H9 (cell line): ENCODE measurements around the gene TFG. TPM values are rescaled to one million over a fixed set of nuclear protein-coding genes. Genes with fewer than 3 reads are reported as not detected.

Source experiments
- DNase-seq: peaks from one replicate; pipeline ENCODE4 v3.0.0-alpha.2; 2017
- H2AFZ ChIP-seq: one replicate; pipeline ENCODE4 v1.6.1; 2013; ENCODE audit warnings: mild to moderate bottlenecking, low read length, control low read depth, moderate library complexity
- H2AK5ac ChIP-seq: 2 replicates; pipeline ENCODE4 v1.6.1; 2013; ENCODE audit warnings: low read length, control low read depth, mixed read lengths; ENCODE audit not compliant: insufficient read length
- H2BK120ac ChIP-seq: one replicate; pipeline ENCODE4 v1.6.1; 2013; ENCODE audit warnings: low read depth, mild to moderate bottlenecking, low read length, control low read depth, inconsistent platforms; ENCODE audit not compliant: poor library complexity, severe bottlenecking
- H2BK12ac ChIP-seq: 2 replicates; pipeline ENCODE4 v1.6.1; 2013; ENCODE audit warnings: low read length, control low read depth, mixed read lengths, low read depth; ENCODE audit not compliant: insufficient read length
- H2BK15ac ChIP-seq: 2 replicates; pipeline ENCODE4 v1.6.1; 2013; ENCODE audit warnings: low read depth, low read length, control low read depth
- H2BK20ac ChIP-seq: one replicate; pipeline ENCODE4 v1.6.1; 2013; ENCODE audit warnings: low read depth, mild to moderate bottlenecking, low read length, control low read depth, inconsistent platforms; ENCODE audit not compliant: poor library complexity, severe bottlenecking
- H2BK5ac ChIP-seq: 2 replicates; pipeline ENCODE4 v1.6.1; 2013; ENCODE audit warnings: low read length, control low read depth, mixed read lengths; ENCODE audit not compliant: insufficient read length
- H3K14ac ChIP-seq: 2 replicates; pipeline ENCODE4 v1.6.1; 2013; ENCODE audit warnings: low read length, control low read depth; ENCODE audit not compliant: insufficient read depth
- H3K18ac ChIP-seq: 2 replicates; pipeline ENCODE4 v1.6.1; 2013; ENCODE audit warnings: low read depth, mild to moderate bottlenecking, mixed read lengths, low read length, control low read depth; ENCODE audit not compliant: insufficient read length
- H3K23ac ChIP-seq: 2 replicates; pipeline ENCODE4 v1.6.1; 2013; ENCODE audit warnings: low read length, control low read depth, mixed read lengths, low read depth; ENCODE audit not compliant: insufficient read length
- H3K23me2 ChIP-seq: 2 replicates; pipeline ENCODE4 v1.6.1; 2013; ENCODE audit warnings: low read depth, mild to moderate bottlenecking, mixed read lengths, low read length, control low read depth; ENCODE audit not compliant: insufficient read length, poor library complexity, severe bottlenecking
- H3K27ac ChIP-seq: 2 replicates; pipeline ENCODE4 v1.5.1; 2013; ENCODE audit warnings: low read length, control low read depth, mixed read lengths, low read depth; ENCODE audit not compliant: insufficient read length
- H3K27me3 ChIP-seq: 2 replicates; pipeline ENCODE4 v1.6.1; 2013; ENCODE audit warnings: low read length, control low read depth, inconsistent platforms; ENCODE audit not compliant: insufficient read depth
- H3K4ac ChIP-seq: 2 replicates; pipeline ENCODE4 v1.6.1; 2013; ENCODE audit warnings: low read depth, mild to moderate bottlenecking, control low read depth, inconsistent platforms, low read length, moderate library complexity
- H3K4me1 ChIP-seq: 2 replicates; pipeline ENCODE4 v1.6.1; 2013; ENCODE audit warnings: low read length, control low read depth, inconsistent platforms; ENCODE audit not compliant: insufficient read depth
- H3K4me2 ChIP-seq: 2 replicates; pipeline ENCODE4 v1.6.1; 2013; ENCODE audit warnings: low read length, control low read depth, mixed read lengths; ENCODE audit not compliant: insufficient read length, insufficient read depth
- H3K56ac ChIP-seq: 2 replicates; pipeline ENCODE4 v1.6.1; 2013; ENCODE audit warnings: low read depth, mild to moderate bottlenecking, mixed read lengths, low read length, control low read depth; ENCODE audit not compliant: insufficient read length
- H3K79me1 ChIP-seq: 2 replicates; pipeline ENCODE4 v1.6.1; 2013; ENCODE audit warnings: low read depth, mild to moderate bottlenecking, moderate library complexity, low read length, control low read depth, inconsistent platforms; ENCODE audit not compliant: insufficient read depth, poor library complexity, severe bottlenecking
- H3K79me2 ChIP-seq: 2 replicates; pipeline ENCODE4 v1.6.1; 2013; ENCODE audit warnings: low read length, control low read depth, inconsistent platforms; ENCODE audit not compliant: insufficient read depth
- H3K9ac ChIP-seq: 2 replicates; pipeline ENCODE4 v1.6.1; 2013; ENCODE audit warnings: low read length, control low read depth, mixed read lengths; ENCODE audit not compliant: insufficient read length; ENCODE audit errors: extremely low read depth
- H3K9me3 ChIP-seq: one replicate; pipeline ENCODE4 v1.6.1; 2013; ENCODE audit warnings: low read depth, low read length, inconsistent platforms; ENCODE audit not compliant: control insufficient read depth
- H3T11ph ChIP-seq: one replicate; pipeline ENCODE4 v1.6.1; 2013; ENCODE audit warnings: mild to moderate bottlenecking, low read length, control low read depth, inconsistent platforms
- H4K20me1 ChIP-seq: one replicate; pipeline ENCODE4 v1.6.1; 2013; ENCODE audit not compliant: control insufficient read depth, insufficient read length, insufficient read depth
- H4K5ac ChIP-seq: 2 replicates; pipeline ENCODE4 v1.6.1; 2013; ENCODE audit warnings: low read depth, mild to moderate bottlenecking, mixed read lengths, low read length, control low read depth; ENCODE audit not compliant: insufficient read length
- H4K8ac ChIP-seq: replicated peaks from 2 replicates; pipeline ENCODE4 v1.6.1; 2013; ENCODE audit warnings: low read length, control low read depth, mixed read lengths, low read depth; ENCODE audit not compliant: insufficient read length
- H4K91ac ChIP-seq: 2 replicates; pipeline ENCODE4 v1.6.1; 2013; ENCODE audit warnings: low read depth, mild to moderate bottlenecking, moderate library complexity, mixed read lengths, low read length, control low read depth; ENCODE audit not compliant: insufficient read length
- H3K27ac Mint-ChIP-seq, 3 experiments: 2 replicates in 2 of 3; 3 replicates in 1 of 3; pipeline ENCODE4 v1.8.0; 2020 to 2021; ENCODE audit warnings: mixed read lengths in 3 of 3, mild to moderate bottlenecking in 1 of 3, moderate library complexity in 1 of 3
- H3K27me3 Mint-ChIP-seq: 2 replicates; pipeline ENCODE4 v1.8.0; 2021; ENCODE audit warnings: low read depth, mild to moderate bottlenecking, moderate library complexity, mixed read lengths
- H3K36me3 Mint-ChIP-seq, 3 experiments: 2 replicates in 2 of 3; 3 replicates in 1 of 3; pipeline ENCODE4 v1.8.0; 2020 to 2021; ENCODE audit warnings: low read depth in 3 of 3, mixed read lengths in 3 of 3; ENCODE audit not compliant: insufficient read depth in 1 of 3
- H3K4me1 Mint-ChIP-seq, 2 experiments: 2 replicates each; pipeline ENCODE4 v1.8.0; 2020; ENCODE audit warnings: mixed read lengths in 2 of 2
- H3K4me3 Mint-ChIP-seq, 2 experiments: 2 replicates in 1 of 2; 3 replicates in 1 of 2; pipeline ENCODE4 v1.8.0; 2020 to 2021; ENCODE audit warnings: mild to moderate bottlenecking in 2 of 2, mixed read lengths in 2 of 2, moderate library complexity in 1 of 2
- H3K9me3 Mint-ChIP-seq, 2 experiments: 2 replicates in 1 of 2; 3 replicates in 1 of 2; pipeline ENCODE4 v1.8.0; 2020; ENCODE audit warnings: mild to moderate bottlenecking in 2 of 2, mixed read lengths in 2 of 2, moderate library complexity in 1 of 2
- CTCF ChIP-seq: fragments of 200-600 bp; sonication (generic); conservative IDR thresholded peaks from 3 replicates; pipeline ENCODE4 v1.8.0; 2021; ENCODE audit warnings: antibody characterized with exemption, mild to moderate bottlenecking
- WGBS: extraction: QIAGEN DNeasy Blood & Tissue Kit; methylation state at CpG from one replicate; pipeline ENCODE4 v1.1.7; 2013; ENCODE audit warnings: missing lambda C conversion rate, low lambda C conversion rate, mixed read lengths; ENCODE audit not compliant: insufficient read length; ENCODE audit errors: extremely low coverage; 5-methylcytosine and 5-hydroxymethylcytosine counted together
- total RNA-seq: library from RNA; stranded (reverse); gene quantifications from 2 replicates; pipeline ENCODE4 v1.2.1, GENCODE V29; 2021

The TFG gene
- total RNA-seq, 1 experiment from 2014 or later = 80.7 TPM

- Histone ChIP-seq H4K5ac (no peak overlapping the region), H4K8ac (no peak overlapping the region), H3K4me1 (no peaks in the 10 kb centered on the region), H4K20me1 (no peaks in the 10 kb centered on the region), H3K9me3 (no peaks in the 10 kb centered on the region), H3K56ac (no peak overlapping the region), H3K79me2 (no peaks in the 10 kb centered on the region), H2BK12ac (no peak overlapping the region), H3K79me1 (no peaks in the 10 kb centered on the region), H3K23me2 (no peaks in the 10 kb centered on the region), H2BK20ac (no peak overlapping the region), H2AK5ac (no peak overlapping the region), H3K14ac (no peak overlapping the region), H4K91ac (no peak overlapping the region), H3K27ac (no peak overlapping the region), H3K27me3 (no peaks in the 10 kb centered on the region), H3K18ac (no peak overlapping the region), H3K9ac (no peak overlapping the region), H3T11ph (no peak overlapping the region), H3K23ac (no peak overlapping the region), H3K4ac (no peak overlapping the region), H2BK15ac (no peak overlapping the region), H2BK120ac (no peak overlapping the region), H2BK5ac (no peak overlapping the region), H3K4me2 (no peak overlapping the region), H2AFZ (no peak overlapping the region)
- peak overlapping the region in 1 of 3 experiments; percentile 13; a peak in 2 of 7 replicates for H3K27ac Mint-ChIP-seq
- 0 out of 4 replicates have a peak, but pooled peaks cover 0 to 2% of the 10 kb centered on the region in 2 experiments for H3K4me1 Mint-ChIP-seq
- no peak for TF ChIP-seq CTCF
- no peak overlapping the region for H3K4me3 Mint-ChIP-seq
- WGBS = no CpG with 5 or more reads among the region's 2 CpGs
- H3K27me3 Mint-ChIP-seq = no peaks in the 10 kb centered on the region
- DNase-seq = no peak
- H3K36me3 Mint-ChIP-seq = no peaks in the 10 kb centered on the region; a peak in 1 of 7 replicates
- peaks cover 6 to 10% of the 10 kb centered on the region in 2 experiments; a peak in 4 of 5 replicates for H3K9me3 Mint-ChIP-seq
Observed at GRCh38 chr3:100782348-100782747, 73.1 kb downstream of the TFG start.
